Adipose tissue (tissue), 3 donors: ENCODE results near the gene MXRA8. TPM values are rescaled to one million over a fixed set of nuclear protein-coding genes. Genes with fewer than 3 reads are reported as not detected.

ENCODE experiments used
- H3K27ac ChIP-seq: one replicate; pipeline ENCODE4 v1.5.1; 2013; ENCODE audit warnings: low read depth, low read length
- WGBS, 3 donors: extraction: QIAGEN DNeasy Blood & Tissue Kit; methylation state at CpG; one replicate each; pipeline ENCODE4 v1.1.7; 2013; 5-methylcytosine and 5-hydroxymethylcytosine counted together
- polyA plus RNA-seq, 3 donors: library from polyadenylated mRNA; stranded (reverse); fragments of 200-250 nt; gene quantifications; one replicate each; pipeline ENCODE4 v1.2.3, GENCODE V29; 2013
- donor health status: healthy with polysubstance abuse.
- donor health status: Bipolar disorder and iron deficiency.
- donor health status: healthy.

MXRA8 gene
- polyA plus RNA-seq, 3 donors: 11.7 to 104 (median 82.1) TPM

DNA sequence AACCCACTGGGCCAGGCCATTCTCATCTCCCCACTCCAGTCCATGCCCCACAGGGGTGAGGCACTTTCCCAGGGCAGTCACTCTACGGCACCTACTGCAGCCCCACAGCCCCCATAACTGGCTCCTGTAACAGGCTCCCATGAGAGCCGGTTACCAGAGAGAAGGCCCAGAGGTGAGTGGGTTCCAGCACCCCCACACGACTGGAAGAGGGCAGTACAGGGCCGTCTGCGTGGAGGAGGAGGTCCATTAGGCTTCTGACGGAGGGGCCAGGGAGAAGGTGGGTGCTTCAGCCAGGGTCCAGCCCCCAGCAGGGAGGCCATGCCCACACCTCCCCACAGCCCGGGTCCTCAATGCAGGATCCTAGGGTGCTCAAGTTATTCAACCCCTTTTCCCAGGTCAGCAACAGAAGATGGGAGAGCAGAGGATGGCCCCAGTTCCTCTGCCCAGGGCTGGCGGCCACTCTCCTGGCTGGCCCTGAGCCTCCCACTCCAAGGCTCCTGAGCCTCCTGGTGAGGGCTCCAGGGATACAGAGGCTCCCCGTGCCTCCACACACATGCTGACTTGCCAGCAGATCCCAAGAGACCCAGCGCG, 52.2 kb downstream of the MXRA8 start:
- 28 to 43% (median 32%) methylated on average over 11 of the region's 11 CpGs for WGBS, 3 donors
- H3K27ac ChIP-seq: no peak overlapping the region

DNA sequence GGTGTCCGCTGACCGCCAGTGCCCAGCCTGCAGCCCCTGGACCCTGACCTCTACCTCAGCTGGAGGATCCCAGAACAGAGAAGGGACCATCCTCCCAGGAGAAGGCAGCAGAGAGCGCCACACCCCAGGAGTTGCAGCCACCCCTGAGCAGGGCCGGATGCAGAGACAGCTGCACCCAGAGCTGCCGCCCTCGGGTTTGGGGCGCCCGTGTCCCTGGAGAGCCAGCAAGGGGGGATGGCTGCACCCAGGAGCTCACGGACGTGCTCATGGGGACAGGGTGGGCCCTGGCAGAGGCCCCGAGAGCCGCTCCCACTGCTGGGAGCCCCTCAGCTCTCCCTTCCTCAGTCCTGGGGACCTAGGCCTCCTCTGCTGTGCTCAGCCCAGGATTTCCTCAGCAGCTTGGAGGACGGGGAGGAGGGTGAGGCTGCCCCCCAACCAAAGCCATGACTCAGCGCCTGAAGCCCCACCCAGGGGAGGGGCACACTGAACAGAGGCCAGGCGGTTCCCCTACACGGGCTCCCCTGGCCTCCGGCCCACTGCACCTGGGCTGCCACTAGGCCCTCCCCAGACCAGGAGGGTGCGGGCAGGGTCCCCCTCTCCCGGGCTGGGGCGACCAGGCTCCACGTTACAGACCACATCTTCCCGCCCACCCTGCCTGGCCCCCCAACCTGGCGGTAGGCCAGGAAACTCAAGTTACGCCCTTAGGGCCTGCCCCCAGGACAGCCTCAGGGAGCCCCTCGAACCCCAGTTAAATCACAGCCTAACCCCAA, 52.9 kb downstream of the MXRA8 start:
- WGBS, 3 donors: 15 to 50% (median 15%) methylated on average over 23 to 25 of the region's 25 CpGs

DNA sequence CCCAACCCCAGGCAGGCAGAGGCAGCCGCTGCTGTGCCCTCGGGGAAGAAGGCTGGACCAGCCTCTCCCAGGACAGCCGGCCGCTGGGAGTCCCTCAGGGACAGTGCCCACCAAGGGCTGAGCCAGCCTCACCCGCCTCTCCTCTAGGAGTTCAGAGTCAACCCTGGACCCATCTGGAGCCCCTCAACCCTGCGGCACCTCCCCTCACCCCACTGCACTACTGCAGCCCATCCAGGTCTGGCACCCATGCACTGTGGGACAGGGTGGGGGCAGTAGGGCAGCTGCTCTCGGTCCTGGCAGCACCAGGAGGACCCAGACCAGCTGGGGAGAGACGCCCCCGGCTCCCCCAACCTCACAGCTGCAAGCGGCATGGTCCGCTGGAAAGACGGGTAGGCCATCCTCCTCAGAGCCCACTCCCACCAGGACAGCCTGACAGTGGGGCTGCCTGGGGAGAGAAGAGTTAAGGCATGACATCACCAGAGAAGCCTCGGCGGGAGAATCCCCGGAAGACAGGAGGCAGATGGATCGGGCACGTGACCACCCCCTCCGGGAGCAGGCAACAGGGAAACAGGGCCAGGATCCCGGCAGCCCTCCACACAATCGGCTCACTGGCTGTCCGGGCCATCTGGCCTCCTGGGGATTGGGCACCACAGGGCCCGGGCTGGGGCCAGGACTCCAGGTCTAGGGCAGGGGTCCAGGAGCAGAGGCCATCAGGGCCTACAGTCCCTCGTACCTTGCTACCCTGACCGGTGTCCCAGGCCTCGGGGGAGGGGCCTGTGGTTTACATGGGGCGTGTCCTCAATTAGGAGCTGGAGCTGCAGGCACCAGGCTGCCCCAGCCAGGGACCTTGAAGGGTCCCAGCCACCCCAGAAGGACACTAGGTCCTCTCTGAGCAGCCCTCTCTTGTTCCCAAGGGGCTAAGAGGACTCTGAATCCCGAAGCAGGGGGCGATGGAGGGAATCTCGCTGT, 53.7 kb downstream of the MXRA8 start:
- 32 to 59% (median 32%) methylated on average over 28 to 29 of the region's 29 CpGs for WGBS, 3 donors
- no peak overlapping the region for H3K27ac ChIP-seq

More for the DNA sequence above, 52.9 kb downstream of the MXRA8 start:
- no peak overlapping the region for H3K27ac ChIP-seq

DNA sequence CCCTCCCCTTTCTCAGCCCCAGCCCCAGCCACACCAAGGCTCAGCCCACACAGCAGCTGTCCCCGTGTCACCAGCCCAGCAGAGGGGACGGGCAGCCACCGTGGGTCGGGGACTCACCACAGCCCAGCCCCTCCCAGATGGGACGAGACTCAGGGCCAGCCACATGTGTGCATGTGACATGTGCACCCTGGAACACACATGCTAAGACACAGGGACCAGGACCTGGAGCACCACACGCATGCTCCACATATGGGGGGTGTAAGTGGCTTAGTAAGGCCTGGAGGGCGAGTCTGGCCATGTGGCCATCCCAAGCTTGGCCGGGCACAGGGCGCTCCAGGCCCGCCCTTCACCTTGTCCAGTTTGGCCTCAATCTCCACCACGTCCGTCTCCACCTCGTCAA, 54.6 kb downstream of the MXRA8 start:
- H3K27ac ChIP-seq: no peak overlapping the region

DNA sequence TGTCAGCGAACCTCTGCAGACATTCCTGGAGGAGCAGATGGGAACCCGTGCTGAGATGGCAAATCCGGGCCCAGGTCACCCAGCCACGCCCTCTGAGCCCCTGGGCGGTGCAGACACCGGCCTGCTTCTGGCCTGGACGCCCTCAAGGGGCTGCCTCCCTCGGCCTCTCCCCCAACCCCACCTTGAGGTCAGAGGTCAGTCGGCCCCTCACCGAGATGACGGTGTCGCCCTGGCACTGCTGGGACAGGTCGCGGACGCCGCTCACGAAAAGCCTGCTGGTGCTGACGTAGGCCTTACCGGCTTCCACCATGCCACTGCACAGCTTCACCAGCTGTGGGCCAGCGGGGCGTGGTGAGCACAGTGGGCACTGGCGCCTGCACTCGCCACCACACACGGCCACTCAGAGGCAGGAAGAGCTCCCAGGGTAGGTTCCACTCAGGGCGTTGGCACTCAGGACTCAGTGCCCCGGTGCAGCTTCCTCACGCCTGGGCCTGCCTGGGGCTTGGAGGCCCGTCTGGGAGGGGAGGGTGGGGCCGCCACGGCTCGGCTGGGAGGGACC, 55.3 kb downstream of the MXRA8 start:
- no peak overlapping the region for H3K27ac ChIP-seq
- WGBS, 3 donors: 78 to 90% (median 79%) methylated on average over 29 to 31 of the region's 31 CpGs

More for the DNA sequence above, 54.6 kb downstream of the MXRA8 start:
- WGBS, 3 donors: 74 to 84% (median 75%) methylated on average over 13 of the region's 13 CpGs

Other genes with a start within 250 kb of the MXRA8 start
- 10 to 100 TPM in 1 of 3 donors, 1 to 10 TPM in 2; 5.2 to 11.5 (median 9.3) TPM for gene C1orf159, start 242.5 kb downstream of the MXRA8 start, polyA plus RNA-seq
- under 1 TPM; 0.13 to 0.98 (median 0.45) TPM for gene TTLL10, start 184.7 kb downstream of the MXRA8 start, polyA plus RNA-seq
- 1 to 10 TPM in 1 of 3 donors, under 1 TPM in 1, not detected in 1; 0.45 to 1.4 TPM for gene TNFRSF18, start 152.0 kb downstream of the MXRA8 start, polyA plus RNA-seq
- gene TNFRSF4, start 144.4 kb downstream of the MXRA8 start, polyA plus RNA-seq: 10 to 100 TPM in 2 of 3 donors, 1 to 10 TPM in 1; 1.4 to 13.9 (median 11.4) TPM
- gene SDF4, start 126.6 kb downstream of the MXRA8 start, polyA plus RNA-seq: 100 to 1,000 TPM in 2 of 3 donors, 10 to 100 TPM in 1; 93.9 to 148 (median 101) TPM
- 10 to 100 TPM in 1 of 3 donors, 1 to 10 TPM in 2; 8.9 to 13.0 (median 8.9) TPM for gene B3GALT6, start 126.3 kb downstream of the MXRA8 start, polyA plus RNA-seq
- 1 to 10 TPM in 2 of 3 donors, under 1 TPM in 1; 0.53 to 6.1 (median 3.5) TPM for gene C1QTNF12, start 111.8 kb downstream of the MXRA8 start, polyA plus RNA-seq
- gene UBE2J2, start 84.7 kb downstream of the MXRA8 start, polyA plus RNA-seq: 10 to 100 TPM; 25.8 to 45.1 (median 39.5) TPM
- gene SCNN1D, start 78.1 kb downstream of the MXRA8 start, polyA plus RNA-seq: 1 to 10 TPM; 1.7 to 6.6 (median 4.9) TPM
- gene ACAP3, start 50.6 kb downstream of the MXRA8 start, polyA plus RNA-seq: 10 to 100 TPM; 14.5 to 35.7 (median 27.5) TPM
- 10 to 100 TPM in 2 of 3 donors, 1 to 10 TPM in 1; 6.6 to 13.5 (median 12.8) TPM for gene PUSL1, start 50.0 kb downstream of the MXRA8 start, polyA plus RNA-seq
- 100 to 1,000 TPM in 1 of 3 donors, 10 to 100 TPM in 2; 92.8 to 117 (median 98.6) TPM for gene INTS11, start 33.9 kb downstream of the MXRA8 start, polyA plus RNA-seq
- gene CPTP, start 33.8 kb downstream of the MXRA8 start, polyA plus RNA-seq: 10 to 100 TPM; 12.3 to 17.4 (median 16.5) TPM
- under 1 TPM; 0.10 to 0.45 (median 0.19) TPM for gene TAS1R3, start 27.3 kb downstream of the MXRA8 start, polyA plus RNA-seq
- gene DVL1, start 9.1 kb downstream of the MXRA8 start, polyA plus RNA-seq: 10 to 100 TPM; 42.5 to 54.5 (median 48.9) TPM
- 100 to 1,000 TPM; 129 to 240 (median 165) TPM for gene AURKAIP1, start 16.7 kb upstream of the MXRA8 start, polyA plus RNA-seq
- gene CCNL2, start 40.8 kb upstream of the MXRA8 start, polyA plus RNA-seq: 100 to 1,000 TPM; 103 to 173 (median 106) TPM
- 100 to 1,000 TPM; 110 to 228 (median 190) TPM for gene MRPL20, start 48.7 kb upstream of the MXRA8 start, polyA plus RNA-seq
- gene ANKRD65, start 62.7 kb upstream of the MXRA8 start, polyA plus RNA-seq: 10 to 100 TPM in 2 of 3 donors, 1 to 10 TPM in 1; 9.9 to 25.5 (median 10.6) TPM
- 10 to 100 TPM in 2 of 3 donors, 1 to 10 TPM in 1; 7.8 to 53.1 (median 42.1) TPM for gene VWA1, start 77.1 kb upstream of the MXRA8 start, polyA plus RNA-seq
- gene ATAD3C, start 91.1 kb upstream of the MXRA8 start, polyA plus RNA-seq: 10 to 100 TPM in 1 of 3 donors, 1 to 10 TPM in 1, under 1 TPM in 1; 0.34 to 10.3 (median 2.2) TPM
- gene ATAD3B, start 113.2 kb upstream of the MXRA8 start, polyA plus RNA-seq: 10 to 100 TPM; 13.6 to 27.5 (median 14.2) TPM
- gene ATAD3A, start 153.6 kb upstream of the MXRA8 start, polyA plus RNA-seq: 10 to 100 TPM; 12.9 to 23.1 (median 14.2) TPM
- gene TMEM240, start 182.1 kb upstream of the MXRA8 start, polyA plus RNA-seq: 1 to 10 TPM in 2 of 3 donors, under 1 TPM in 1; 0.85 to 4.3 (median 2.1) TPM
- gene SSU72, start 216.3 kb upstream of the MXRA8 start, polyA plus RNA-seq: 100 to 1,000 TPM in 2 of 3 donors, 10 to 100 TPM in 1; 63.1 to 139 (median 133) TPM
- gene FNDC10, start 241.6 kb upstream of the MXRA8 start, polyA plus RNA-seq: 1 to 10 TPM in 1 of 3 donors, under 1 TPM in 2; 0.52 to 2.2 (median 0.70) TPM